Panc1 (cell line): Measurements from ENCODE around the gene CNN2. TPM values are rescaled to one million over a fixed set of nuclear protein-coding genes. Genes with fewer than 3 reads are reported as not detected.
A peak's percentile ranks its signal among the peaks of the same experiment; 100 is the strongest.

Experiments
- ATAC-seq: fragments of 200-7000 bp; cut with Tn5 transposase; 2 replicates; pipeline ENCODE4 v1.9.1; 2020; ENCODE audit warnings: mild to moderate bottlenecking, moderate library complexity
- BruUV-seq: library from RNA; stranded (reverse); fragments of 400-500 nt; replicated peaks from 2 replicates; lab custom pipeline; 2021; lab: Mats Ljungman, UMichigan
- CTCF ChIA-PET: fragments of 300-600 bp; sonication (Branson Sonifier 250); formaldehyde crosslinking; loops from one replicate; lab custom pipeline; 2022; ENCODE audit warnings: antibody characterized with exemption; lab: Charles Lee
- POLR2A ChIA-PET: fragments of 300-600 bp; sonication (Branson Sonifier 250); formaldehyde crosslinking; loops from one replicate; lab custom pipeline; 2022; ENCODE audit warnings: antibody characterized with exemption; lab: Charles Lee
- DNase-seq: peaks from one replicate; pipeline ENCODE4 v3.0.0-alpha.2; 2010; ENCODE audit warnings: low read depth, low spot score
- H3K27ac ChIP-seq: 2 replicates; pipeline ENCODE4 v1.5.1; 2011; ENCODE audit warnings: mild to moderate bottlenecking, low read length, inconsistent platforms
- H3K27me3 ChIP-seq: fragments of 200-500 bp; sonication (Bioruptor generic); 2 replicates; pipeline ENCODE4 v1.6.0; 2014; ENCODE audit warnings: low read length, inconsistent platforms; ENCODE audit not compliant: control insufficient read depth, insufficient read depth
- H3K36me3 ChIP-seq: fragments of 200-500 bp; sonication (Bioruptor generic); 2 replicates; pipeline ENCODE4 v1.5.1; 2014; ENCODE audit warnings: inconsistent platforms, mild to moderate bottlenecking, low read length, moderate library complexity; ENCODE audit not compliant: control insufficient read depth, insufficient read depth
- H3K4me1 ChIP-seq: 2 replicates; pipeline ENCODE4 v1.5.1; 2011; ENCODE audit warnings: inconsistent platforms, mild to moderate bottlenecking, low read length, moderate library complexity; ENCODE audit not compliant: control insufficient read depth, insufficient read depth
- H3K4me3 ChIP-seq, 2 experiments: 2 replicates each; pipeline ENCODE4 v1.5.1; 2011 to 2012; ENCODE audit warnings: low read depth in 2 of 2, low read length in 2 of 2, mild to moderate bottlenecking in 2 of 2, inconsistent platforms in 1 of 2, moderate library complexity in 1 of 2
- H3K9me3 ChIP-seq: fragments of 200-500 bp; sonication (Bioruptor generic); 2 replicates; pipeline ENCODE4 v1.5.1; 2014; ENCODE audit warnings: low read depth, mild to moderate bottlenecking, inconsistent platforms, low read length, moderate library complexity; ENCODE audit not compliant: control insufficient read depth, insufficient read depth
- CTCF ChIP-seq: fragments of 450-650 bp; IDR thresholded peaks from 2 replicates; pipeline ENCODE4 v1.5.1; 2017; ENCODE audit warnings: mild to moderate bottlenecking
- POLR2AphosphoS5 ChIP-seq: IDR thresholded peaks from 2 replicates; pipeline ENCODE4 v1.6.1; 2012; ENCODE audit warnings: mild to moderate bottlenecking, low read depth, low read length, moderate library complexity
- REST ChIP-seq, 2 experiments: IDR thresholded peaks; 2 replicates each; pipeline ENCODE4 v1.6.1; 2011 to 2012; ENCODE audit warnings: low read depth in 2 of 2, control low read depth in 1 of 2, low read length in 1 of 2, mild to moderate bottlenecking in 1 of 2, moderate library complexity in 1 of 2; ENCODE audit not compliant: insufficient read depth in 1 of 2
- SIN3A ChIP-seq: IDR thresholded peaks from 2 replicates; pipeline ENCODE4 v1.6.1; 2012; ENCODE audit warnings: low read depth, mild to moderate bottlenecking, low read length, moderate library complexity, borderline replicate concordance; ENCODE audit not compliant: insufficient read depth
- TCF7L2 ChIP-seq: IDR thresholded peaks from 2 replicates; pipeline ENCODE4 v1.6.1; 2011; ENCODE audit warnings: mild to moderate bottlenecking, low read depth, low read length, inconsistent platforms
- in situ Hi-C: cut with HindIII; loops from 2 replicates; pipeline ENCODE4 v1.10.0; 2016; ENCODE audit warnings: low sequenced_read_pairs, low pct_unique_long_range_greater_than_20kb
- intact Hi-C: fragments of 100-400 bp; cut with micrococcal nuclease; formaldehyde crosslinking; loops from one replicate; pipeline ENCODE4 v1.10.0; 2022; ENCODE audit not compliant: unreplicated experiment
- total RNA-seq: library from RNA; stranded (reverse); gene quantifications from one replicate; pipeline ENCODE4 v1.2.1, GENCODE V29; 2021; ENCODE audit not compliant: unreplicated experiment

Gene CNN2
- total RNA-seq, 1 experiment from 2014 or later: 203 TPM

- Histone ChIP-seq H3K36me3 (no peaks in the 10 kb centered on the region), H3K4me1 (no peaks in the 10 kb centered on the region; the same call in 1 of the 2 replicates), H3K27me3 (no peaks in the 10 kb centered on the region), H3K9me3 (no peaks in the 10 kb centered on the region), H3K4me3 (no peak overlapping the region), H3K27ac (no peak overlapping the region)
- intact Hi-C loops (no loop called here), in situ Hi-C loops (no loop called here)
- CTCF ChIA-PET: no interaction called here
- no peak for DNase-seq
- ATAC-seq: no peak
- POLR2A ChIA-PET: no interaction called here
- TF ChIP-seq REST (IDR thresholded peaks at IDR 0.05; ENCODE audit: insufficient read depth in 1 of 2, low read depth in 2 of 2, low read length in 1 of 2) (no peak), POLR2AphosphoS5 (no peak; the same call in 1 of the 2 replicates), TCF7L2 (no peak), SIN3A (no peak), CTCF (no peak)
- no TSS peak for BruUV-seq
These were observed 57.8 kb downstream of the CNN2 start for GRCh38 chr19:1084024-1084868.

- ChIA-PET CTCF (no interaction called here), POLR2A (no interaction called here)
- TSS peak; percentile 65 for BruUV-seq
- in situ Hi-C loops (no loop called here), intact Hi-C loops (no loop called here)
- TF ChIP-seq POLR2AphosphoS5 (peak; percentile 44; the same call in 1 of the 2 replicates), TCF7L2 (no peak), SIN3A (no peak), REST (IDR thresholded peaks at IDR 0.05; ENCODE audit: insufficient read depth in 1 of 2, low read depth in 2 of 2, low read length in 1 of 2) (no peak), CTCF (no peak)
- DNase-seq (no peak), ATAC-seq (no peak)
- H3K4me3 ChIP-seq: no peak overlapping the region
- no peaks in the 10 kb centered on the region for H3K36me3 ChIP-seq
- no peaks in the 10 kb centered on the region for H3K9me3 ChIP-seq
- H3K27ac ChIP-seq: no peak overlapping the region
- no peaks in the 10 kb centered on the region; the same call in 1 of the 2 replicates for H3K4me1 ChIP-seq
- no peaks in the 10 kb centered on the region for H3K27me3 ChIP-seq
These were observed 58.7 kb downstream of the CNN2 start for GRCh38 chr19:1085053-1085658.
